Endothelial cell of umbilical vein (primary cell): ENCODE data around the gene OTUD1. TPM values are rescaled to one million over a fixed set of nuclear protein-coding genes. Genes with fewer than 3 reads are reported as not detected.

Source experiments
- BruUV-seq: library from RNA; stranded (reverse); fragments of 400-500 nt; replicated peaks from 2 replicates; lab custom pipeline; 2021; lab: Mats Ljungman, UMichigan
- CTCF ChIA-PET: fragments of 300-600, 350-600 bp; sonication (Branson Sonifier 250); formaldehyde crosslinking; loops from one replicate; lab custom pipeline; 2021; ENCODE audit warnings: antibody characterized with exemption, inconsistent platforms; lab: Charles Lee
- POLR2A ChIA-PET: fragments of 300-600, 350-600 bp; sonication (Branson Sonifier 250); formaldehyde crosslinking; loops from one replicate; lab custom pipeline; 2021; ENCODE audit warnings: antibody characterized with exemption, inconsistent platforms; lab: Charles Lee
- DNase-seq: peaks from one replicate; pipeline ENCODE4 v3.0.0-alpha.2; 2011; ENCODE audit warnings: low read depth, low spot score
- FAIRE-seq: peaks from 2 replicates; lab custom pipeline; 2011; peaks lifted over from hg19 to GRCh38; lab: Jason Lieb, UNC
- H2AFZ ChIP-seq: 2 replicates; pipeline ENCODE4 v1.6.0; 2012; ENCODE audit warnings: low read depth, low read length, control low read depth, inconsistent platforms
- H3K27ac ChIP-seq: 2 replicates; pipeline ENCODE4 v1.5.1; 2011; ENCODE audit warnings: low read depth, mild to moderate bottlenecking, control low read depth, low read length, moderate library complexity; ENCODE audit not compliant: insufficient read depth
- H3K27me3 ChIP-seq, 2 experiments: 2 replicates each; pipeline versions ENCODE4 v1.6.0 to v1.6.1; 2011; ENCODE audit warnings: low read length in 2 of 2, mixed read lengths in 1 of 2; ENCODE audit not compliant: control insufficient read depth in 2 of 2, insufficient read depth in 2 of 2
- H3K36me3 ChIP-seq, 2 experiments: 2 replicates in 1 of 2; 3 replicates in 1 of 2; pipeline ENCODE4 v1.5.1; 2011; ENCODE audit warnings: low read length in 2 of 2, mild to moderate bottlenecking in 1 of 2, moderate library complexity in 1 of 2; ENCODE audit not compliant: control insufficient read depth in 2 of 2, insufficient read depth in 2 of 2; ENCODE audit errors: extremely low read depth in 1 of 2
- H3K4me1 ChIP-seq: 3 replicates; pipeline ENCODE4 v1.5.1; 2011; ENCODE audit warnings: mild to moderate bottlenecking, low read length; ENCODE audit not compliant: control insufficient read depth, insufficient read depth; ENCODE audit errors: extremely low read depth
- H3K4me2 ChIP-seq: 2 replicates; pipeline ENCODE4 v1.6.1; 2011; ENCODE audit warnings: low read length, control low read depth, mixed read lengths; ENCODE audit not compliant: insufficient read depth
- H3K4me3 ChIP-seq, 3 experiments: fragments of 200-600 bp in 1 of 3; sonication (generic), shearing (Covaris generic) in 1 of 3; replicated peaks in 1 of 3; 2 replicates each; pipeline ENCODE4 v1.5.1; 2011 to 2016; ENCODE audit warnings: control low read depth in 3 of 3, low read length in 3 of 3, mild to moderate bottlenecking in 2 of 3, inconsistent platforms in 1 of 3, low read depth in 1 of 3, moderate library complexity in 1 of 3; ENCODE audit not compliant: insufficient read depth in 1 of 3
- H3K79me2 ChIP-seq: 2 replicates; pipeline ENCODE4 v1.6.0; 2012; ENCODE audit warnings: low read length, inconsistent platforms; ENCODE audit not compliant: control insufficient read depth, insufficient read depth
- H3K9ac ChIP-seq: replicated peaks from 2 replicates; pipeline ENCODE3; 2011; ENCODE audit warnings: low read length, control low read depth; ENCODE audit not compliant: insufficient read depth; ENCODE audit errors: extremely low read depth
- H3K9me1 ChIP-seq: replicated peaks from 3 replicates; pipeline ENCODE4 v1.6.0; 2011; ENCODE audit warnings: mild to moderate bottlenecking, low read length; ENCODE audit not compliant: control insufficient read depth, insufficient read depth; ENCODE audit errors: extremely low read depth
- H3K9me3 ChIP-seq: replicated peaks from 2 replicates; pipeline ENCODE4 v1.5.1; 2012; ENCODE audit warnings: low read length, inconsistent platforms; ENCODE audit not compliant: control insufficient read depth, insufficient read depth
- H4K20me1 ChIP-seq: replicated peaks from 2 replicates; pipeline ENCODE3; 2011; ENCODE audit warnings: mild to moderate bottlenecking, low read length; ENCODE audit not compliant: control insufficient read depth, insufficient read depth; ENCODE audit errors: extremely low read depth
- EZH2 ChIP-seq: IDR thresholded peaks from 2 replicates; pipeline ENCODE4 v1.6.1; 2012; ENCODE audit warnings: borderline replicate concordance, low read depth, mild to moderate bottlenecking, moderate library complexity, low read length, inconsistent platforms; ENCODE audit not compliant: severe bottlenecking
- FOS ChIP-seq: IDR thresholded peaks from 2 replicates; pipeline ENCODE4 v1.6.1; 2011; ENCODE audit warnings: mild to moderate bottlenecking, low read length, moderate library complexity, borderline replicate concordance; ENCODE audit not compliant: insufficient read depth
- GATA2 ChIP-seq: IDR thresholded peaks from 2 replicates; pipeline ENCODE4 v1.7.0; 2011; ENCODE audit warnings: low read depth, mild to moderate bottlenecking, moderate library complexity, mixed read lengths, low read length; ENCODE audit not compliant: insufficient read length, insufficient read depth
- JUN ChIP-seq: IDR thresholded peaks from 2 replicates; pipeline ENCODE4 v1.6.1; 2011; ENCODE audit warnings: borderline replicate concordance, low read depth; ENCODE audit not compliant: insufficient read length, insufficient read depth
- MAX ChIP-seq: IDR thresholded peaks from 2 replicates; pipeline ENCODE4 v1.6.1; 2011; ENCODE audit not compliant: insufficient read depth, insufficient read length
- MYC ChIP-seq: IDR thresholded peaks from one replicate; pipeline ENCODE4 v1.6.1; 2011; ENCODE audit warnings: mild to moderate bottlenecking, low read depth, low read length
- POLR2A ChIP-seq: IDR thresholded peaks from 2 replicates; pipeline ENCODE4 v1.6.1; 2012; ENCODE audit warnings: low read depth, mild to moderate bottlenecking, control low read depth, low read length
- POLR2AphosphoS5 ChIP-seq: IDR thresholded peaks from 2 replicates; pipeline ENCODE4 v1.6.1; 2012; ENCODE audit warnings: low read depth, mild to moderate bottlenecking, control low read depth, low read length, moderate library complexity; ENCODE audit not compliant: insufficient read depth
- dilution Hi-C: fragments of 300-500 bp; cut with MboI; formaldehyde crosslinking; loops from one replicate; pipeline ENCODE4 v1.15.0; 2019; ENCODE audit warnings: low sequenced_read_pairs; ENCODE audit not compliant: extremely low pct_ligation_motif_present
- intact Hi-C: fragments of 100-400 bp; cut with micrococcal nuclease; formaldehyde crosslinking; loops from one replicate; pipeline ENCODE4 v1.10.0; 2022
- polyA plus RNA-seq, 4 experiments: library from polyadenylated mRNA; depleted of rRNA in 3 of 4; stranded (reverse) in 3 of 4; unstranded in 1 of 4; fragments of >200 nt; gene quantifications; 2 replicates each; pipeline versions ENCODE4 v1.2.1 to v1.2.3, GENCODE V29; 2011 to 2012; ENCODE audit warnings: missing spikeins in 1 of 4
- total RNA-seq: library from RNA; stranded (reverse); gene quantifications from 2 replicates; pipeline ENCODE4 v1.2.3, GENCODE V29; 2021
- TF ChIP-seq, protein P1 (sequence below), 2 donors: IDR thresholded peaks; 1 replicate in 1 of 2; 2 replicates in 1 of 2; pipeline ENCODE4 v1.5.1; 2011; ENCODE audit warnings: low read length in 2 of 2, mild to moderate bottlenecking in 2 of 2, moderate library complexity in 2 of 2, control low read depth in 1 of 2, inconsistent platforms in 1 of 2, low read depth in 1 of 2; ENCODE audit not compliant: insufficient read depth in 1 of 2; ENCODE audit errors: extremely low read depth in 1 of 2

Gene OTUD1
- total and polyA plus RNA-seq, 2 donors (not counting 3 experiments of a cell fraction or from before 2014, with no cell fraction given): 2.2 to 4.8 TPM

DNA sequence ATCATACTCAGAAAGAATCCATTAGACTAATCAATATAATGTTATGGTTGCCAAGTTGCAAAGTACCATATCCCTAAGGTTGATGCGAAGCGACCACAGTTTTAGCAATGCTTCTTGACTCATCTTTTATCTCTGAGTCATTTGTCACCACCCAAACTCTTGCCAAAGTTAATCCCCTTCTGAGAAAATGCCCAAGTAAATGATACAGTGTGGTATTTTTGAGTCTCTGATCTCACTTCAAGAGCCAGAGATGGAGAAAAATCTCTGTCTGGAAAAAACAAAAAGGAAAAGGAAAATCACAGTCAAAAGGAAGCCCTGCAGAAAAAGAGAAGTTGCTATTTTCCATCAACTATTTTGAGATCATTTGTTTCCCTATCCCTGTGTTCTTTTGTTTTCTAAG is 26.7 kb upstream of the OTUD1 start:
- no peaks in the 10 kb centered on the region for H3K9me1 ChIP-seq
- DNase-seq (no peak), FAIRE-seq (no peak)
- no peaks in the 10 kb centered on the region for H3K27me3 ChIP-seq
- no TSS peak for BruUV-seq
- H3K9ac ChIP-seq: no peak overlapping the region
- no peak overlapping the region for H2AFZ ChIP-seq
- no peak overlapping the region for H3K27ac ChIP-seq
- ChIA-PET CTCF (no interaction called here), POLR2A (no interaction called here)
- intact Hi-C loops (no loop called here), dilution Hi-C loops (no loop called here)
- no peaks in the 10 kb centered on the region for H3K36me3 ChIP-seq
- no peak overlapping the region for H3K4me2 ChIP-seq
- H3K4me1 ChIP-seq: no peaks in the 10 kb centered on the region
- no peaks in the 10 kb centered on the region for H3K9me3 ChIP-seq
- TF ChIP-seq MAX (no peak), POLR2A (no peak), FOS (no peak), MYC (no peak), POLR2AphosphoS5 (no peak), GATA2 (no peak), JUN (no peak), EZH2 (no peak)
- TF ChIP-seq, protein P1, sequence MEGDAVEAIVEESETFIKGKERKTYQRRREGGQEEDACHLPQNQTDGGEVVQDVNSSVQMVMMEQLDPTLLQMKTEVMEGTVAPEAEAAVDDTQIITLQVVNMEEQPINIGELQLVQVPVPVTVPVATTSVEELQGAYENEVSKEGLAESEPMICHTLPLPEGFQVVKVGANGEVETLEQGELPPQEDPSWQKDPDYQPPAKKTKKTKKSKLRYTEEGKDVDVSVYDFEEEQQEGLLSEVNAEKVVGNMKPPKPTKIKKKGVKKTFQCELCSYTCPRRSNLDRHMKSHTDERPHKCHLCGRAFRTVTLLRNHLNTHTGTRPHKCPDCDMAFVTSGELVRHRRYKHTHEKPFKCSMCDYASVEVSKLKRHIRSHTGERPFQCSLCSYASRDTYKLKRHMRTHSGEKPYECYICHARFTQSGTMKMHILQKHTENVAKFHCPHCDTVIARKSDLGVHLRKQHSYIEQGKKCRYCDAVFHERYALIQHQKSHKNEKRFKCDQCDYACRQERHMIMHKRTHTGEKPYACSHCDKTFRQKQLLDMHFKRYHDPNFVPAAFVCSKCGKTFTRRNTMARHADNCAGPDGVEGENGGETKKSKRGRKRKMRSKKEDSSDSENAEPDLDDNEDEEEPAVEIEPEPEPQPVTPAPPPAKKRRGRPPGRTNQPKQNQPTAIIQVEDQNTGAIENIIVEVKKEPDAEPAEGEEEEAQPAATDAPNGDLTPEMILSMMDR (IDR thresholded peaks at IDR 0.05; ENCODE audit: extremely low read depth in 1 of 2, insufficient read depth in 1 of 2, low read depth in 1 of 2, low read length in 2 of 2): no peak
- H3K4me3 ChIP-seq: no peak overlapping the region
- H4K20me1 ChIP-seq: no peaks in the 10 kb centered on the region
- no peaks in the 10 kb centered on the region for H3K79me2 ChIP-seq
